Measurements from ENCODE around the gene PRSS33. TPM values are rescaled to one million over a fixed set of nuclear protein-coding genes. Genes with fewer than 3 reads are reported as not detected.

The PRSS33 gene
- total RNA-seq, 1 donor from 2014 or later, result not detected

- DNase-seq, result no peak
Measured at GRCh38 chr16:2799205-2799858, 12.0 kb upstream of the PRSS33 start.

- DNase-seq, result no peak
Measured at GRCh38 chr16:2798723-2799204, 11.4 kb upstream of the PRSS33 start.

- DNase-seq, result no peak
Measured at GRCh38 chr16:2795395-2796143, 8.2 kb upstream of the PRSS33 start.

GRCh38 chr16:2792940-2793339 is 5.6 kb upstream of the PRSS33 start:
- no peak for DNase-seq

GRCh38 chr16:2791174-2791573 is 3.8 kb upstream of the PRSS33 start:
- no peak for DNase-seq

GRCh38 chr16:2790631-2791030 is 3.3 kb upstream of the PRSS33 start:
- no peak for DNase-seq

- DNase-seq, result no peak
Measured at GRCh38 chr16:2787961-2788360, 601 bp upstream of the PRSS33 start.

- DNase-seq, result no peak
Measured at GRCh38 chr16:2786826-2787151, 571 bp downstream of the PRSS33 start.

- DNase-seq, result no peak
Measured at GRCh38 chr16:2786061-2786825, 1.1 kb downstream of the PRSS33 start.

GRCh38 chr16:2785101-2785991 is 2.0 kb downstream of the PRSS33 start:
- no peak for DNase-seq

- DNase-seq, result no peak
Measured at GRCh38 chr16:2784358-2785100, 2.8 kb downstream of the PRSS33 start.

- DNase-seq, result no peak
Measured at GRCh38 chr16:2783581-2784357, 3.6 kb downstream of the PRSS33 start.

GRCh38 chr16:2782583-2783351 is 4.6 kb downstream of the PRSS33 start:
- no peak for DNase-seq

- no peak for DNase-seq
Measured at GRCh38 chr16:2779978-2780898, 7.1 kb downstream of the PRSS33 start.

GRCh38 chr16:2779151-2779920 is 8.0 kb downstream of the PRSS33 start:
- no peak for DNase-seq

- no peak for DNase-seq
Measured at GRCh38 chr16:2778630-2778958, 8.8 kb downstream of the PRSS33 start.

- peak; percentile 13 for DNase-seq
Measured at GRCh38 chr16:2777903-2778629, 9.3 kb downstream of the PRSS33 start.
